ENCODE data around the gene TPM2. TPM values are rescaled to one million over a fixed set of nuclear protein-coding genes. Genes with fewer than 3 reads are reported as not detected.

TPM2 gene
- polyA plus RNA-seq, 1 experiment, result 1,535 TPM

GRCh38 chr9:35666549-35666948 lies 23.2 kb downstream of the TPM2 start:
- DNase-seq (ENCODE audit: low read depth, low spot score), result no peak
- no peaks in the 10 kb centered on the region for H3K27me3 ChIP-seq (ENCODE audit: control insufficient read depth, insufficient read depth, low read length)
- H3K9me3 ChIP-seq (ENCODE audit: control insufficient read depth, insufficient read depth, low read length), result no peaks in the 10 kb centered on the region
- H3K27ac ChIP-seq (ENCODE audit: low read depth, low read length), result no peak overlapping the region
- no peak overlapping the region for H3K4me3 ChIP-seq (ENCODE audit: low read depth, low read length)
- POLR2A ChIA-PET, result interaction anchor here (0.7 to 3.1 kb wide), 4 partner anchors 9 to 24 kb away, joined by 3 to 28 read pairs (median 10); no protein-coding TSS in a partner anchor
- TF ChIP-seq CTCF (IDR thresholded peaks at IDR 0.05; ENCODE audit: low read depth, low read length), result no peak
- CTCF ChIA-PET, result interaction anchor here (2.6 kb wide), 1 partner anchor 30 kb away, joined by 14 read pairs; no protein-coding TSS in a partner anchor

DNA sequence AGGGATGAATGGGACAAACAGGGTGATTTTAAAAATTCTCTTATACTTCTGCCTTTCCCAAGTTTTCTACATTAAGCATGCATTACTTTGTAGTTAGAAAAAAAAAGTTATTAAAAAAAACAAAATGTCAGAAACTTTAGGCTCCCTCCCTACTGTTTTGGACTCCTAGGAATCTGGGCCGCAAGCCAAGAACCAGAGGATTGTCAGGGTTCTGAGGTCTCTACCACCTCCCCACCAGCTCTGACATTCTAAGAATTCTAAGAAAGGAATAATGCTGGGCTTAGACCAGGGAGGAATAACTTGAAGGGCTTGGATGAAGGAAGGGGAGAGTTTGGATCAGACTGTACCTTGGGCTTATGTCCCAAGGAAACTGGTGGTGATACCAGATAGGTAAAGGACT lies 23.7 kb downstream of the TPM2 start:
- no peak for TF ChIP-seq CTCF (IDR thresholded peaks at IDR 0.05; ENCODE audit: low read depth, low read length)
- H3K27ac ChIP-seq (ENCODE audit: low read depth, low read length), result no peak overlapping the region
- DNase-seq (ENCODE audit: low read depth, low spot score), result no peak
- POLR2A ChIA-PET, result interaction anchor here (0.7 to 3.1 kb wide), 5 partner anchors 9 to 66 kb away, joined by 3 to 28 read pairs (median 7); partner anchors contain the start of genes CREB3 and TLN1
- H3K9me3 ChIP-seq (ENCODE audit: control insufficient read depth, insufficient read depth, low read length), result no peaks in the 10 kb centered on the region
- CTCF ChIA-PET, result interaction anchor here (0.7 to 2.8 kb wide), 6 partner anchors 14 to 69 kb away, joined by 3 to 14 read pairs (median 8); no protein-coding TSS in a partner anchor
- H3K27me3 ChIP-seq (ENCODE audit: control insufficient read depth, insufficient read depth, low read length), result no peaks in the 10 kb centered on the region
- H3K4me3 ChIP-seq (ENCODE audit: low read depth, low read length), result no peak overlapping the region

DNA sequence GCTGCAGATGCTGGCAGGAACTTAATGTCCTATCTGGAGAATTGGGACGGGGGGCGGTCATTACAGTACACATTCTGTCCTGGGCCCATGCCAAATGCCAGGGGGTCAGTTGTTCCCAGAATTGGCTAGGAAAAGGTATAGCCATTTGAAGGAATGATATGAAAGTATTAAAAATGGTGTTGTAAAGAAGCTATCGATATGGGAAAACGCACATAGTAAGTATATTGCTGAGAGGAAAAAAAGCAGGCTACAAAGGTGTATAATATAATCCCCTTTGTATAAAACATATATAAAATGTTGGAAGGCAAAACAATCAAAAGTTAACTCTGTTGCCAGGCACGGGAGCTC lies 24.3 kb downstream of the TPM2 start:
- Histone ChIP-seq H3K27me3 (ENCODE audit: control insufficient read depth, insufficient read depth, low read length) (no peaks in the 10 kb centered on the region), H3K9me3 (ENCODE audit: control insufficient read depth, insufficient read depth, low read length) (no peaks in the 10 kb centered on the region), H3K4me3 (ENCODE audit: low read depth, low read length) (peak overlapping the region; percentile 71), H3K27ac (ENCODE audit: low read depth, low read length) (no peak overlapping the region)
- ChIA-PET POLR2A (interaction anchor here (1.2 to 3.1 kb wide), 6 partner anchors 16 to 67 kb away, joined by 3 to 28 read pairs (median 8); partner anchors contain the start of genes CREB3 and TLN1), CTCF (interaction anchor here (0.7 to 2.8 kb wide), 10 partner anchors 15 to 110 kb away, joined by 3 to 14 read pairs (median 6); no protein-coding TSS in a partner anchor)
- DNase-seq (ENCODE audit: low read depth, low spot score), result no peak
- no peak for TF ChIP-seq CTCF (IDR thresholded peaks at IDR 0.05; ENCODE audit: low read depth, low read length)

DNA sequence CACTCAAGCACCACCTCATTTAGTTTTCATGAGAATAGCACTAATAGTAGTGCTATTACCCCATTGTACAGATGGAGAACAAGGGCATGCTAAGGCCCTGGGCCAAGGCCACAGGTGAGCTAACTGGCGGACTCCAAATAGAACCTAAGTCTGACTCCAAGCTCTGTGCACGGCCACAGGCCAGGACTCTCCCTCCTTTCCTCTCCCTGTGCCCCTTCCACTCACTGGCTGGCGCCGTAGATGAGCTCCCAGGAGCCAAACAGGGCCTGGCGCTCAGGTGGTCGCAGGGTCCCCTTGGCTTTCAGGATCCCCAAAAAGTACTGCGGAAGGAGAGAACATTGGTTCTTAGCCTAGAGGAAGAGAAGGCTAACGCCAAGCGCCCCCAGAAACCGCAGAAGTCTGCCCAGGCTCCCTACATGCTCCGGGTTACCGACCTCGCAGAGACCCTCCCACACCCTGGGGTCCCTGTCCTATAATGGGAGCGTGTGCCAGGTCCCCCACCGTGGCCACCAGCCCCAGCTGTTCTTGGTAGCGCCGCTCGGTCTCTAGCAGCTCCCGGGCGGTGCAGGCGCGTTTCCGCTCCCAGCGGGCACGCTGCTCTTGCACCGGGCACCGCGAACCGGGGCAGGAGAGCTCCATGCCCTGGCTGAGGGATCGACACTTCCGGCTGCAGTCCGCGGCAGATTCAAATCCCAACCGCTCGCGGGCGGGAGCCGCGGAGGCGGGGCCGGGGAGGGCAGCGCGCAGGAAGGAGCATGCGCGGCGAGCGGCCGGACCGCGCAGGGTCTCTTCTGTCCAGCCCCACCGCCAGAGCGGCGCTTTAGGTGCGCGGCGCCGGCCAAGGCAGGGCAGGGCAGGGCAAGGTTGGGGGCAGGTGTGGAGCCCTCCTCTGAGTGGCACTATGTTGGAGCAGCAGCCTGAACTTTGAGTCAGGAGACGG lies 24.9 kb downstream of the TPM2 start, which contains the start of gene ARHGEF39:
Gene ARHGEF39, minus strand, starts transcription at position 665 of the 940 bp plus-strand sequence. Its CDS starts 26 bp downstream, at position 639.
- Histone ChIP-seq H3K27ac (ENCODE audit: low read depth, low read length) (peak within 1 kb of the TSS; percentile 11), H3K27me3 (ENCODE audit: control insufficient read depth, insufficient read depth, low read length) (no peaks in the 10 kb centered on the region), H3K9me3 (ENCODE audit: control insufficient read depth, insufficient read depth, low read length) (no peaks in the 10 kb centered on the region), H3K4me3 (ENCODE audit: low read depth, low read length) (peak within 1 kb of the TSS; percentile 71)
- ChIA-PET POLR2A (interaction anchor here (0.9 to 3.1 kb wide), 7 partner anchors 12 to 67 kb away, joined by 3 to 28 read pairs (median 7); partner anchors contain the start of genes CREB3 and TLN1), CTCF (interaction anchor here (1.0 to 2.8 kb wide), 12 partner anchors 15 to 110 kb away, joined by 3 to 14 read pairs (median 4); no protein-coding TSS in a partner anchor)
- TF ChIP-seq CTCF (IDR thresholded peaks at IDR 0.05; ENCODE audit: low read depth, low read length), result peak; percentile 31
- no peak for DNase-seq (ENCODE audit: low read depth, low spot score)
